Caco-2 (cell line): Measurements from ENCODE around the gene GARIN1A. TPM values are rescaled to one million over a fixed set of nuclear protein-coding genes. Genes with fewer than 3 reads are reported as not detected.

Source experiments
- BruUV-seq: library from RNA; stranded (reverse); fragments of 400-500 nt; replicated peaks from 2 replicates; lab custom pipeline; 2021; lab: Mats Ljungman, UMichigan
- CTCF ChIA-PET: fragments of 300-600 bp; sonication (Branson Sonifier 250); formaldehyde crosslinking; loops from one replicate; lab custom pipeline; 2022; ENCODE audit warnings: antibody characterized with exemption; lab: Charles Lee
- POLR2A ChIA-PET: fragments of 300-600 bp; sonication (Branson Sonifier 250); formaldehyde crosslinking; loops from one replicate; lab custom pipeline; 2022; ENCODE audit warnings: antibody characterized with exemption; lab: Charles Lee
- DNase-seq, 2 experiments: peaks; one replicate each; pipeline versions ENCODE4 v3.0.0 to v3.0.0-alpha.2; 2020 to 2022
- H3K27me3 ChIP-seq: replicated peaks from 2 replicates; pipeline ENCODE4 v1.6.0; 2011; ENCODE audit warnings: low read length; ENCODE audit not compliant: control insufficient read depth, insufficient read depth
- H3K36me3 ChIP-seq: 2 replicates; pipeline ENCODE4 v1.5.1; 2011; ENCODE audit warnings: low read length; ENCODE audit not compliant: control insufficient read depth, insufficient read depth
- H3K4me1 ChIP-seq: fragments of 250-450 bp; sonication (Bioruptor Pico); 2 replicates; pipeline ENCODE4 v1.5.1; 2020; ENCODE audit warnings: mild to moderate bottlenecking
- H3K4me3 ChIP-seq: 2 replicates; pipeline ENCODE4 v1.5.1; 2011; ENCODE audit warnings: low read depth, mild to moderate bottlenecking, control low read depth, low read length
- H3K9me3 ChIP-seq: fragments of 250-450 bp; sonication (Bioruptor Pico); 2 replicates; pipeline ENCODE4 v1.5.1; 2020; ENCODE audit warnings: mild to moderate bottlenecking, moderate library complexity
- H3K27ac Mint-ChIP-seq: one replicate; pipeline ENCODE4 v1.8.0; 2022; ENCODE audit warnings: mixed read lengths; ENCODE audit not compliant: unreplicated experiment
- H3K27me3 Mint-ChIP-seq: one replicate; pipeline ENCODE4 v1.8.0; 2022; ENCODE audit warnings: mixed read lengths; ENCODE audit not compliant: insufficient read depth, unreplicated experiment
- H3K36me3 Mint-ChIP-seq: one replicate; pipeline ENCODE4 v1.8.0; 2022; ENCODE audit warnings: mild to moderate bottlenecking, mixed read lengths; ENCODE audit not compliant: insufficient read depth, unreplicated experiment
- H3K4me1 Mint-ChIP-seq: one replicate; pipeline ENCODE4 v1.8.0; 2022; ENCODE audit warnings: low read depth, mixed read lengths; ENCODE audit not compliant: unreplicated experiment
- H3K4me3 Mint-ChIP-seq: one replicate; pipeline ENCODE4 v1.8.0; 2022; ENCODE audit warnings: mild to moderate bottlenecking, moderate library complexity, mixed read lengths; ENCODE audit not compliant: unreplicated experiment
- H3K9me3 Mint-ChIP-seq: one replicate; pipeline ENCODE4 v1.8.0; 2022; ENCODE audit warnings: mixed read lengths; ENCODE audit not compliant: unreplicated experiment
- intact Hi-C: fragments of 100-400 bp; cut with micrococcal nuclease; formaldehyde crosslinking; loops from one replicate; pipeline ENCODE4 v1.10.0; 2022; ENCODE audit not compliant: unreplicated experiment
- total RNA-seq: library from RNA; stranded (reverse); gene quantifications from 2 replicates; pipeline ENCODE4 v1.2.3, GENCODE V29; 2022
- TF ChIP-seq, protein P1 (sequence below), 2 experiments: fragments of 200-600 bp in 1 of 2; IDR thresholded peaks; 1 replicate in 1 of 2; 2 replicates in 1 of 2; pipeline versions ENCODE4 v1.5.1 to v1.8.0; 2011 to 2022; ENCODE audit warnings: antibody characterized with exemption in 1 of 2, control low read depth in 1 of 2, inconsistent platforms in 1 of 2, low read depth in 1 of 2, low read length in 1 of 2, mild to moderate bottlenecking in 1 of 2, moderate library complexity in 1 of 2; ENCODE audit not compliant: insufficient read depth in 1 of 2, severe bottlenecking in 1 of 2, unreplicated experiment in 1 of 2

Gene GARIN1A
- total RNA-seq, 1 experiment from 2014 or later: 0.48 TPM

DNA sequence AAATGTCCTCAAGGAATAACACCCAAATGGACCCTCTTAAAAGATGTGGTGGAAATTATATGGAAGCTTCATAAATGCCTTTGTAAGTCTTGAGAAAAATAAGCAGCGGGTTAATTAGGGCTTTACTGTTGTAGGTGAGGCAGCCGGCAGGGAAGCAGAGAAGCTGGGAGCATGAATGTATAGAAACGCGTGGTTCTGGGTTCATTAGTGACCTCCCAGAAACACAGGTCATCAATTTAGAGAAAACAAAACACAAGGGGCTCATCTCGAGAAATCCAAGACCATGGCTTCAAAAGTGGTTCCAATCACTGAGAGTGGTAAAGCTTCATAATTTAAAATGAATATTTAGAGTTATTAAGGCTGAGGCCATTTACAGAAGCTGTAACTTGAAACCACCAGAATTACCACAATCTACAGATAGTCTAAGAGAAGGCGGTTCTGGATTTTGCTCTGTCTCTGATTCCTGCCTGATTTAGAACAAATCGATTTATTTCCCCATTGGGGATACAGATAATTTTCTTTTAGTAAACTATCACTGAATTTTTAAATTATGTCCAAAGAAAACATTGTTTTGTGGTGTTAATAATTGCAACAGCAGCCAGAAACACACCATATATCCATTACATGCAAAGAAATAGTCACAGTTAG lies 20.7 kb downstream of the GARIN1A start:
- H3K27me3 ChIP-seq: no peaks in the 10 kb centered on the region
- no peaks in the 10 kb centered on the region for H3K9me3 Mint-ChIP-seq
- ChIA-PET CTCF (no interaction called here), POLR2A (no interaction called here)
- peaks cover 4% of the 10 kb centered on the region; the same call in 1 of the 2 replicates for H3K9me3 ChIP-seq
- H3K4me3 ChIP-seq: no peak overlapping the region
- no peaks in the 10 kb centered on the region for H3K4me1 ChIP-seq
- H3K27me3 Mint-ChIP-seq: peaks cover 6% of the 10 kb centered on the region
- no peaks in the 10 kb centered on the region for H3K4me1 Mint-ChIP-seq
- TF ChIP-seq, protein P1, sequence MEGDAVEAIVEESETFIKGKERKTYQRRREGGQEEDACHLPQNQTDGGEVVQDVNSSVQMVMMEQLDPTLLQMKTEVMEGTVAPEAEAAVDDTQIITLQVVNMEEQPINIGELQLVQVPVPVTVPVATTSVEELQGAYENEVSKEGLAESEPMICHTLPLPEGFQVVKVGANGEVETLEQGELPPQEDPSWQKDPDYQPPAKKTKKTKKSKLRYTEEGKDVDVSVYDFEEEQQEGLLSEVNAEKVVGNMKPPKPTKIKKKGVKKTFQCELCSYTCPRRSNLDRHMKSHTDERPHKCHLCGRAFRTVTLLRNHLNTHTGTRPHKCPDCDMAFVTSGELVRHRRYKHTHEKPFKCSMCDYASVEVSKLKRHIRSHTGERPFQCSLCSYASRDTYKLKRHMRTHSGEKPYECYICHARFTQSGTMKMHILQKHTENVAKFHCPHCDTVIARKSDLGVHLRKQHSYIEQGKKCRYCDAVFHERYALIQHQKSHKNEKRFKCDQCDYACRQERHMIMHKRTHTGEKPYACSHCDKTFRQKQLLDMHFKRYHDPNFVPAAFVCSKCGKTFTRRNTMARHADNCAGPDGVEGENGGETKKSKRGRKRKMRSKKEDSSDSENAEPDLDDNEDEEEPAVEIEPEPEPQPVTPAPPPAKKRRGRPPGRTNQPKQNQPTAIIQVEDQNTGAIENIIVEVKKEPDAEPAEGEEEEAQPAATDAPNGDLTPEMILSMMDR (IDR thresholded peaks at IDR 0.05; ENCODE audit: insufficient read depth in 1 of 2, low read depth in 1 of 2, low read length in 1 of 2, severe bottlenecking in 1 of 2, unreplicated experiment in 1 of 2): no peak
- H3K36me3 Mint-ChIP-seq: no peaks in the 10 kb centered on the region
- BruUV-seq: no TSS peak
- no peak overlapping the region for H3K4me3 Mint-ChIP-seq
- no peak overlapping the region for H3K27ac Mint-ChIP-seq
- intact Hi-C loops: no loop called here
- no peak for DNase-seq
- H3K36me3 ChIP-seq: no peaks in the 10 kb centered on the region

DNA sequence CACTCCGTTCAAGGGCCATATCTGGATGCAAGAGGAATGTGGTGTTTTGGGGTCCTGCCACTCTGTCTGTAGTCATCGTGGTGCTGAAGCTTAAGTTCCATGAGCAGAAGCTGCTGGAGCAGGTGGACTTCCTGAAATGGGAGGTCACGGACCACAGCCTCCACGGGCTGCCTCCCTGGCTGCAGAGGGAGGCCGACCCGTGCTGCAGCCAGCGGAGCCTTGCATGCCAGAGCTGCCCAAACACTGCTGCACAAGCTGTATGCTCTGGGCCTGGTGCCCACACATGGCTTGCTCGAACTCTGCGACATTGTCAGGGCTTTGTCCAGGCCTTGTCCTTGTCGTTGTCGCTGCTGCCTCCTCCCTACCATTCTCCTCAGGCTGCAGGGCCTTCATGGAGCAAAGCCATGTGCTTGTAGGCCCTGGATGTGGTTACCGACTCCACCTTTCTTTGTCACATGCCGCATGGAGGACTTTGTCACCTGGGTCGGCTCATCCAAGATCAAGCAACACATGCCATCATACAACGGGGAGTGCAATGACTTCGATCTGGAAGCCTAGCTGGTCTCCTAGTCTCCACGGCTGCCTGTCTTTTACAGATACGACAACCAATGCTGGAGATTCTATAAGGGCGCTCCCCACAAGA lies 21.4 kb downstream of the GARIN1A start:
- H3K4me1 ChIP-seq: no peaks in the 10 kb centered on the region
- DNase-seq: no peak
- Mint-ChIP-seq H3K4me3 (no peak overlapping the region), H3K36me3 (no peaks in the 10 kb centered on the region), H3K9me3 (no peaks in the 10 kb centered on the region), H3K27me3 (peaks cover 6% of the 10 kb centered on the region), H3K4me1 (no peaks in the 10 kb centered on the region), H3K27ac (no peak overlapping the region)
- H3K4me3 ChIP-seq: no peak overlapping the region
- H3K27me3 ChIP-seq: no peaks in the 10 kb centered on the region
- no peaks in the 10 kb centered on the region for H3K9me3 ChIP-seq
- intact Hi-C loops: no loop called here
- TF ChIP-seq, protein P1 (IDR thresholded peaks at IDR 0.05; ENCODE audit: insufficient read depth in 1 of 2, low read depth in 1 of 2, low read length in 1 of 2, severe bottlenecking in 1 of 2, unreplicated experiment in 1 of 2): no peak
- H3K36me3 ChIP-seq: no peaks in the 10 kb centered on the region
- no TSS peak for BruUV-seq
- POLR2A ChIA-PET: no interaction called here
- CTCF ChIA-PET: no interaction called here

DNA sequence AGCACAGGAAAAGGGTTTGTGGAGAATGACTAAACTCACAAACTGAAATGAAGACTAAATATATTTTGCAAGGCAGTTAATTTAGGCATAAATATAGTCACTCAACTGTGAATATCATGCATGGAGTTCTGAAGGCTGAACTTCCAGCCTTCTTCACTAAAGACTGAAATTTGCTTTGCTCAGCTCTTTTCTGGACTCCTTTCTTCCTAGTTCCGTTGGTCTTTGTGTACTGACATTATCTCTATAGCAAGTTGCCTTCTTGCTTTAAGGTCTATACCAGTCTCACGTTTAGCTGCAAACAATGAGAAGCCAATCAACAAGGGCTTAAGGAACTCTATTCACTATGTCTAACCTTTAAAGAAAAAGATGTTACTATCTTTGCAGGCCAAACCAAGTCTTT lies 22.6 kb downstream of the GARIN1A start:
- Mint-ChIP-seq H3K4me3 (no peak overlapping the region), H3K9me3 (no peaks in the 10 kb centered on the region), H3K4me1 (no peaks in the 10 kb centered on the region), H3K27ac (no peak overlapping the region), H3K36me3 (no peaks in the 10 kb centered on the region), H3K27me3 (peaks cover 6% of the 10 kb centered on the region)
- BruUV-seq: no TSS peak
- POLR2A ChIA-PET: no interaction called here
- Histone ChIP-seq H3K9me3 (no peaks in the 10 kb centered on the region; the same call in 1 of the 2 replicates), H3K27me3 (no peaks in the 10 kb centered on the region), H3K36me3 (no peaks in the 10 kb centered on the region), H3K4me1 (no peaks in the 10 kb centered on the region), H3K4me3 (no peak overlapping the region)
- TF ChIP-seq, protein P1 (IDR thresholded peaks at IDR 0.05; ENCODE audit: insufficient read depth in 1 of 2, low read depth in 1 of 2, low read length in 1 of 2, severe bottlenecking in 1 of 2, unreplicated experiment in 1 of 2): no peak
- intact Hi-C loops: no loop called here
- CTCF ChIA-PET: no interaction called here
- no peak for DNase-seq
